Stimulated activated CD4-positive, alpha-beta T cell treated with anti-CD3 and anti-CD28 coated beads, Interleukin-15, amount 100 ng/mL, for 48 hours (primary cell): ENCODE measurements around the gene IL24.

ENCODE experiments used
- DNase-seq, 2 donors: peaks; one replicate each; pipeline ENCODE4 v3.0.0-alpha.2; 2020; ENCODE audit warnings: low read depth in 2 of 2

IL24 gene

DNA sequence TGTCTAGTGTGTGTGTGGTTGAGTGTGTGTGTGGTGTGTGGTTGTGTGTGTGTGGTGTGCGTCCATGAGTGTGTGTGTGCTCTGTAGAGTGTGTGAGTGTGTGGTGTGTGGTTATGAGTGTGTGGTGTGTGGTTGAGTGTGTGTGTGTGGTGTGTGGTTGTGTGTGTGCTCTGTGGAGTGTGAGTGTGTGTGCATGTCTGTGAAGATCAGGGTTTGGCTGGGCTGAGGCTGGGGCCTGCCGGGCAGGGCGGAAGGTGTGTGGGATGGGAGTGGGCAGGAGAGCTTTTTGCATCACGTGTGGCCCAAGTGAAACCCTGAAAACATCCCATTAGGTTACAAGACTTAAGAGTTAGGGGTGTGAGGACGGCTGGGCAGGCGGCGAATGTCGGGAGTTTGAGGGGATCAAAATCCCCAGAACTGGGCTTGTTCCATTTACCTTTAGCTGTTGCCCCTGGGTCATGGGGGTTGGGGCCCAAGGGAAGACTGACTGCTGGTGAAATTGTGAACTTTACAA is 27.4 kb downstream of the IL24 start:
- no peak for DNase-seq

GRCh38 chr1:206925106-206925736 is 28.0 kb downstream of the IL24 start:
- DNase-seq = peak; percentile 56 to 57

GRCh38 chr1:206926286-206926685 is 29.0 kb downstream of the IL24 start:
- DNase-seq = no peak

GRCh38 chr1:206929524-206929923 is 32.3 kb downstream of the IL24 start:
- no peak for DNase-seq

GRCh38 chr1:206930210-206930798 is 33.1 kb downstream of the IL24 start:
- DNase-seq = no peak

DNA sequence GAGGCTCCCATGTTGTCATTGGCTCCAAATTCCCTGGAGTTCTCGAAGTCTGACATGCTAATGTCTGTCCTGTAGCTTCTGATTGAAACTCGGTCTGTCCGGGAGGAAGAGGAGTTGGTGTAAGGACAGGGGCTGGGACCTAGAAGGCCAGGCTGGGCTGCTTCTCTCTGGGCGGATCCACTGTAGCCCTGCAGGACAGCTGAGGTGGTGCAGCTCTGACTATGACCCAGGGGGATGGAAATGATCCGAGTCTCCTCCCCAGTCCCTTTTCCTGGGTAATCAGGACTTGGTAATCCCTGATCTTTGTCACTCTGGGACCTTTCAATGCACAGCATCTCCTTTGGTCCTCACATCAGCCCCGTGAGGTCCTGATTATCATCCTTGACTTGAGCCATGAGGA is 34.5 kb downstream of the IL24 start:
- DNase-seq = no peak

DNA sequence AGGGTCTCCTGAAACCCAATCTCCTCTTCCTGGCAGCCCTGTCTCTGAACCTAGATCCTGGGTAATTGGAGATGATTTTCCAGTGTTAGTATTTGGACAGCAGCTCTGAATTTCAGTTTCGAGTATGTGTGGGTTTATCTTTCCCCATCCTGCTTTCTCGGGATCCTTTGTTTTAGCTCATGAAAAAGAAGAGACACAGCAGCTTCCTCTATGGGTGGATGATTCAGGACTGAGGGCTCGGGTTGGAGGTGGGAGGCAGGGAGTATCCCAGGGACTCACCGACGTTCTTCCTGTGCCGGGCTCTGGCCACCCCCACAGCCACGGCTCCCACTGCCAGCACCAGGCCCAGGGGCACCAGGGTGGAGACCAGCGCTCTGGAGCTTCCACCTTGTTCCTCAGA is 34.9 kb downstream of the IL24 start:
- DNase-seq = no peak

DNA sequence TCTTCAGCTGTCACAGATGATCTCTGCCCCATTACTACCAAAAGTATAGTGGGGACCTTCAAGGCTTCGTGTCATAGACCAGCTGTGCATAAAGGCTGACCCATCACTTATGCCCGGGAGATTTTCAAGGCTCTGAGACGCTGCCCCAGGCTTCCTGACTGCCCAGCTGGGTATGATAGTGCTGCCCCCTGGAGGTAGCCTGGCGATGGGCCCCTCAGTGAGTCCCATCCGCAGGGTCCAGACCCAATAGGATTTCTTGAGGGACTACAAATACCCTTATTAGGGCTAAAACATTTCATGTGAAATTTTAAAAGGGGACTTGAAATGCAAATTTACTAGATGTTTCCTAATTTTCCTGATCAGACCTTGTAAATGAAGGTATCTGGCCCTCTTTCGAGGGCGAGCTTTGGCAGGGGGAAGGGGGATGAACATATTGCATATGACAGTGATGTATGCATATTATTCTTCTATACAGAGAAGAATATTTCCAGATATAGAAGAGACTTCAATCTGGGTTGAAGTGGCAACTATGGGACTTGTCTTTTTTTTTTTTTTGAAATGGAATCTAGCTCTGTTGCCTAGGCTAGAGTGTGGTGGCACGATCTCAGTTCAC is 36.2 kb downstream of the IL24 start:
- DNase-seq = peak; percentile 45 to 68

DNA sequence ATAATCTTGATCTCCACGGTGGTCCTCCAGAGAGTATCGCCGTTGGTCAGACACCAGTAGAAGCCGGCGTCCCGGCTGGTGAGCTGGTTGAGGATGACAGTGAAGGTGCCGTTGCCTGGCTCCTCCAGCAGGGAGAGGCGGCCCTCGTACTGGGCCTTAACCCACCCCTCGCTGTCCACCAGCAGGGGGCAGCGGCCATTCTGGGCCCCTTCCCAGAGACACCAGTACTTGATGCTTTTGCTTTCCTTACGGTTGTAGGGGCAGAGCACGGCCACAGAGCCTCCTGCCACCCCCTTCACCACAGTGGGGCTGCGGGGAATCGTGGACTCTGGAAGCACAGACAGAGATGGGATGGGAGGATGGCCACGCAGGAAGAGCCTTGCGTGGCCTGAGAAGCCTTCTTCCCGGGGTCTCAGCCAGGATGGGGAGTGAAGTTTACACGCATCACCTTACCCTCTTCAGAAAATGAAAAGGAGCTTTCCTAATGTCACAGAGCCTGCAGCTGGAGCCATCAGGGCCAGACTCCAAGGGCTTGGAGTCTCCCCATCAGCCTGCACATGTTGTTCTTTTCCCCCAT is 38.3 kb downstream of the IL24 start:
- peak; percentile 42 to 46 for DNase-seq

GRCh38 chr1:206937425-206937824 is 40.2 kb downstream of the IL24 start:
- DNase-seq = no peak

- DNase-seq = no peak
Observed at GRCh38 chr1:206939131-206939530, 41.9 kb downstream of the IL24 start.

DNA sequence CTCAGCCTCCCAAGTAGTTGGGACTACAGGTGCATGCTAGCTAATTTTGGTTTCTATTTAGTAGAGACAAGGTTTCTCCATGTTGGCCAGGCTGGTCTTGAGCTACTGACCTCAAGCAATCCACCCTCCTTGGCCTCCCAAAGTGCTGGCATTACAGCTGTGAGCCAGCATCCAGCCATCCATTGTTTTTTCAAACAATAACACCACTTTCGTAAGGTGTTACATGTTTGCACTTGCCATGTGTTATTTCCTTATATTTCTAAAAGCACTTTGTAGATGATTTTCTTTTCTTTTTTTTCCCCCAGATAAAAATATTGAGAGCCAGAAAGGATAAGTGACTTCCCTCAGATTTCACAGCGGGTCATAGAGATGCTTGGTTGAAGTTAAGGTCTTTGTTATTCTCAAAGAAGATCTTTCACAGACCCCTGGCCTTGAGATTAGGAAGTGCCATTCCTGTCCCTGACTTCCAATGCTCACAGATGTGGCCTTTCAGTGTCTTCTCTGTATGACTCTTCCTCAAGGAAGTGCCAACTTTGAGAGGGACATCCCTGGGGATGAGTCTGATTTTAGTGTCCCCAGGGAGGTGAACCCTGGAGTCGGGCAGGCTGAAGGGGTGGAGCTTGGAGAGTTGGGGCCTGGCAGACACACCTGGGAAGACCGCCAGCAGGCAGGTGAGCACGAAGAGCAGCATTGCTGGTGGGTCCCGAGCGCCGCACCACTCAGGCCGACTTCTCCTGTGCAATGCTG is 42.8 kb downstream of the IL24 start:
- DNase-seq = no peak

DNA sequence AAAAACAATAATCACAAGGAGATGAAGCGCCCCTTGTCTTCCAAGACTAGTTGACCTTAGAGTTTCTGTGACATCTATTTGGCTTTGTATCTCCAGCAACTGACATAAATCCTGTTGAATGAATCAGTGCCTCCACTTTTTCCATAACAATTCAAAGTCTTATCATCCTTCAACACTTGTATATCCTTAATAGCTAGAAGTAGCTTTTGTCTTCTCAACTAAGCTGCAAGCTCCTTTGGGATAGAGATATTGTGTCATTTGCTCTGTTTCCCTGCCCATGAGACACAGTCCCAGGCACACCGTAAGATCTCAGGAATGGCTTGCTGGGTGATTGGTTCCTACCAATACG is 43.3 kb downstream of the IL24 start:
- DNase-seq = no peak

DNA sequence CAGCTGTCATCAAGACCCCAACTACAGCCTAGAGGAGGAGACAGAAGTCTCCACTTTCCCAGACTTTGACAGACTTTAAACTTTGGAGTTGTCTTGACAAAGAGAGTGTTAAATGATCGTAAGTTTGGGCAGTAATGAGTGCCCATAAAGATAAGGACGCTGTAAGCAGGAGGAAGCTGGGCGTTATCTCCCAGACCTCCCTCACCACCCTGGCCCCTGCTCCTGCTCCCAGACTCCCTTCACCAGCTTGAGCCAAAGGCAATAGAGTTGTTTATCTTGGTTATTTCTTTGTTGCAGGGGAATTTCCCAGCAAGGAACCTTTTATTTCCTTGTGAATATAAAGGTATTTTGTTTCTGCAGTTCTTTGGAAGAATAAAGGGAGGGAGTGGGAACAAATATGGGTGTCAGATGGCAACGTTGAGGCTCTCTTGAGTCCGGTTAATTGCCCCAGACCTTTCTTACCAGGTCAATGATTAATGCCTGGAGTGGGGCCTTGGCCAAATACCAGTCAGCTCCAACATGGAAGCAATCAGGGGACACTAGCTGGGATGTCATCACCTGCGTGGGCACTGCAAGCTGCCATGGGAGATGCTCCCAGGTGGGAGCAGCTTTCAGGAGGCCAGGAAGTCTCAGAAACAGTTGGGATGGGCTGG is 44.6 kb downstream of the IL24 start:
- no peak for DNase-seq

GRCh38 chr1:206944703-206945102 is 47.5 kb downstream of the IL24 start:
- DNase-seq = no peak

- no peak for DNase-seq
Observed at GRCh38 chr1:206945779-206946178, 48.5 kb downstream of the IL24 start.

- no peak for DNase-seq
Observed at GRCh38 chr1:206946261-206946660, 49.0 kb downstream of the IL24 start, which contains the start of gene PIGR. PIGR (minus strand) TSS chr1:206946466; CDS start chr1:206940531, 5,935 bp downstream.

DNA sequence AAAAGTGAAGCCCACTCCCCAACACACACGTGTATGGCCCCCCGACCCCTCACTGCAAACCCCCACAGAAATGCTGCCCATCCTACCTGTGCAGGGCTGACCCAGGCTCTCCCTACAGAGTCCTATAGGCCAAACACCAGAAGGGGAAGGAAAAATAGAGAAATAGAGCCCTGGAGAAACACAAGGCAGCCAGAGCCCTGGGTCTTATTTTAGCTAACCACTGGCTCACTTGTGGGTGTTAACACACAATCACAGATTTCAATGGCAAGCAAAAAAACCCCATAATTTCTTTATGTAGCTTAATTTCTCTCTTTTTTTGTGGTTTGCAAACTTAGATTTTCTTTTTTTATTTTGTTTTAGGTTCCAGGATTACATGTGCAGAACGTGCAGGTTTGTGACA is 50.0 kb downstream of the IL24 start:
- DNase-seq = no peak

DNA sequence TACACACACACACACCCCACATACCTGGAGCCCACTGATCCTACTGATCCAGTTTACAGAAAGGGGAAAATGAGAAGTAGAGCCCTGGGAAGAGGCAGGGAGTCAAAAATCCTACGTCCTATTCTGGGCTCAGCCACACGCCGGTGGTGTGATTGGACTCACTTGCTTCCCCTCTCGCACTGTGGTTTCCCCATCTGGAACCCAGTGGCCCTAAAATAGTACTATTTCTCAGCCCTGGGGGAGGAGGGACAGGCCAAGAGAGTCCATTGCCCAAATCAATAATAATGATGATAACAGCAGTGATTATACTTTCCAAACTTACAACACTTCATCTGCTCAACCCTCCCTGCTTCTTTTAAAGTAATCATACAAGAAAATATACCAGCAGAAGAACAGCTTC is 52.0 kb downstream of the IL24 start:
- DNase-seq = no peak

- DNase-seq = no peak
Observed at GRCh38 chr1:206949641-206950040, 52.4 kb downstream of the IL24 start.

DNA sequence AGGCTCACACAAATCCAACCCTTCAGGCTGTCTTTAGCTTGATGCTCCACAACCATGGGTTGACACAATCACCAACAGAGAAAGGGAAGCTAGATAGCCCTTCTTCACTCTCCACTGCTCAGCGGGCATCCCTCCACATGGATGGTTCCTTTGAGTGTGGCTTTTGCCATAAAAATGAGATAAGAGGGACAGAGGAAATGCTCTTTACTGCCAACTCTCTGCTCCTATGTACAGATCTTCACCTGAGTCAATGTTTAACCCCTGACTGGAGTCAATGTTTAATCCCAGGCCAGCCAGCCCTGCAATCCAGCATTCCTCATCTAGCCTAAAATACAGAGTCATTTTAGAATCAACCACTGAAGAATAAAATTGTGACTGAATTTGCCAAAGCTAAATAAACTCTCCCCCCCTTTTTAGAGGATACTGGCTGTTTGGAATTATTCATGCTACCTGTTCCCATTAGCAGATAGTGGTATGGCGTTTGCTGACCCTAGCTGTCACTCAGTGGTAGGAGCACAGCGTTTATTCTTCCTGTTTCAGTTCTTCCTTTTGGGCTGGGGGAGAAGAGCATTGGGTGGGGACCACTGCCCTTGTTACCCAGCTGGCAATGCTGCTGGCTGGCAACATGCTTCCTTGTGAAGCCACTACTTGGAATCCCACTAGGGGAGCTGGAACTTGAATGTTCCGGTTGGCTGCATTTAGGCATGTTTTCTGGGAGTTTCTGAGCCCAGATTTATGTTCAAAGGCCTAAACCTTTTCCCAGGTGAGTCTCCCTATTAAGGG is 54.3 kb downstream of the IL24 start:
- no peak for DNase-seq
